ENCODE results near the gene XRCC3. TPM values are rescaled to one million over a fixed set of nuclear protein-coding genes. Genes with fewer than 3 reads are reported as not detected.

The XRCC3 gene
- total and polyA plus RNA-seq, 2 experiments from 2014 or later, result 20.4 to 72.9 TPM

DNA sequence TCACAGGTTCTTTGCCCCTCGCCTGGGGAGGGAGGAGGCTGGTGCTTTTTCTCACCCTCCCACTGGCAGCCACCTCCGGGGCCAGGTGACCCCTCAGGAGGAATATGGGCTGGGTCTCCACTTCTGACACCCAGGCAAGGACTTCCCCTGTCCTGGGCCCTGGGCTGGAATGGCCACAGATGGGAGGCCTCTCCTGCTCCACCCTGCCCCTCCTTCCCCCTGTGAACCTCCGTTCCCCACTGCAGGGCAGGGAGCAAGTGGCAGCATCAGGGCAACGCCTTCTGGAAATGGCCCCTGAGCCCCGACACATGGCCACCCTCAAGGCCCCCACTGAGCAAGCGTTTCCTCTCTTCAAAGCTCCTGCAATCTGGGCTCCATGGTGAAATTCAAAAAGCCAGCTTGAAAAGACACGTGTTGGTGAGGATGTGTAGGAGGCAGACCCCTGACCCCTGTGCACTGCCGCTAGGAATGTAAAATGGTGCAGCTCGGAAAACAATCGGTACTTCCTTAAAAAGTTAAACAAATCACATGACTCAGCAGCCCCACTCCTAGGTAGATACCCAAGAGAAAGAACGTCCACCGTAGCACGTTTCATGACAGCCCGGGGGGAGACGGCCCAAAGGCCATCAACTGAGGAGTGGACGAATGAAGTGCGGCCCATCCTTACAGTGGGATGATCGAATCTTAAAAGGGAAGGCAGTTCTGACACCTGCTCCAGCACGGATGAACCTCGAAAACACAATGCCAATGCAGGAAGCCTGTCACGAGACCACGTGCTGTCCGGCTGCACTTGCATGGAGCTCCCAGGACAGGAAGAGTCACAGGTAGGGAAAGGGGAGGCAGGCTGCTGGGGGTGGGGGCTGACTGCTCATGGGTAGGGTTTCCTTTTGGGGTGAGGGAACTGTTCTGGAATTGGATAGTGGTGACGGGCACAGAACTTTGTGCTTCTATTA is 11.5 kb downstream of the XRCC3 start:
- Histone ChIP-seq H4K20me1 (replicated peaks; ENCODE audit: insufficient read depth) (peaks cover 8% of the 10 kb centered on the region), H3K9me2 (ENCODE audit: insufficient read depth) (no peaks in the 10 kb centered on the region), H3K79me2 (replicated peaks; ENCODE audit: insufficient read depth) (no peaks in the 10 kb centered on the region), H3K36me3 (ENCODE audit: insufficient read depth) (peaks cover 5% of the 10 kb centered on the region; the same call in 1 of the 2 replicates), H3F3A (replicated peaks; ENCODE audit: low read depth) (peaks cover 8% of the 10 kb centered on the region; the same call in 1 of the 2 replicates), H3K4me2 (no peak overlapping the region), H3K27ac (ENCODE audit: low read depth) (no peak overlapping the region), H2AFZ (no peak overlapping the region), H3K4me1 (ENCODE audit: insufficient read depth) (no peaks in the 10 kb centered on the region), H3K27me3 (ENCODE audit: insufficient read depth) (no peaks in the 10 kb centered on the region), H3K4me3 (no peak overlapping the region)
- DNase-seq (ENCODE audit: low spot score) (no peak), ATAC-seq (no peak)
- no peaks in the 10 kb centered on the region; the same call in 2 of the 3 replicates for H3K9me3 Mint-ChIP-seq
- peaks cover 9% of the 10 kb centered on the region for H3K4me1 Mint-ChIP-seq
- H3K4me3 Mint-ChIP-seq, result no peak overlapping the region
- peaks cover 28% of the 10 kb centered on the region for H3K27me3 Mint-ChIP-seq (ENCODE audit: insufficient read depth, low read depth, poor library complexity)
- peak overlapping the region; percentile 78 for H3K27ac Mint-ChIP-seq
- H3K36me3 Mint-ChIP-seq (ENCODE audit: low read depth), result peaks cover 50% of the 10 kb centered on the region
- TF ChIP-seq CTCF (conservative IDR thresholded peaks at IDR 0.05; ENCODE audit: low read depth in 2 of 2) (no peak), CREB1 (CRISPR knock-in tag; IDR thresholded peaks at IDR 0.05; ENCODE audit: low read depth) (no peak), EZH2phosphoT487 (IDR thresholded peaks at IDR 0.05; ENCODE audit: unreplicated experiment) (no peak), NANOG (IDR thresholded peaks at IDR 0.05; ENCODE audit: borderline replicate concordance) (no peak), ZNF114 (CRISPR knock-in tag; IDR thresholded peaks at IDR 0.05) (no peak), REST (IDR thresholded peaks at IDR 0.05; ENCODE audit: unreplicated experiment) (no peak), EZH2 (IDR thresholded peaks at IDR 0.05; ENCODE audit: low read depth, unreplicated experiment) (no peak), JUNB (IDR thresholded peaks at IDR 0.05; ENCODE audit: unreplicated experiment) (no peak), STAT1 (IDR thresholded peaks at IDR 0.05; ENCODE audit: unreplicated experiment) (no peak), ZNF331 (CRISPR knock-in tag; IDR thresholded peaks at IDR 0.05; ENCODE audit: low read depth) (no peak), POLR2AphosphoS5 (IDR thresholded peaks at IDR 0.05; ENCODE audit: low read depth) (no peak; the same call in none of the 2 replicates)
- TF ChIP-seq, protein P1, sequence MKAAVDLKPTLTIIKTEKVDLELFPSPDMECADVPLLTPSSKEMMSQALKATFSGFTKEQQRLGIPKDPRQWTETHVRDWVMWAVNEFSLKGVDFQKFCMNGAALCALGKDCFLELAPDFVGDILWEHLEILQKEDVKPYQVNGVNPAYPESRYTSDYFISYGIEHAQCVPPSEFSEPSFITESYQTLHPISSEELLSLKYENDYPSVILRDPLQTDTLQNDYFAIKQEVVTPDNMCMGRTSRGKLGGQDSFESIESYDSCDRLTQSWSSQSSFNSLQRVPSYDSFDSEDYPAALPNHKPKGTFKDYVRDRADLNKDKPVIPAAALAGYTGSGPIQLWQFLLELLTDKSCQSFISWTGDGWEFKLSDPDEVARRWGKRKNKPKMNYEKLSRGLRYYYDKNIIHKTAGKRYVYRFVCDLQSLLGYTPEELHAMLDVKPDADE (IDR thresholded peaks at IDR 0.05), result no peak
- TF ChIP-seq, protein P2, sequence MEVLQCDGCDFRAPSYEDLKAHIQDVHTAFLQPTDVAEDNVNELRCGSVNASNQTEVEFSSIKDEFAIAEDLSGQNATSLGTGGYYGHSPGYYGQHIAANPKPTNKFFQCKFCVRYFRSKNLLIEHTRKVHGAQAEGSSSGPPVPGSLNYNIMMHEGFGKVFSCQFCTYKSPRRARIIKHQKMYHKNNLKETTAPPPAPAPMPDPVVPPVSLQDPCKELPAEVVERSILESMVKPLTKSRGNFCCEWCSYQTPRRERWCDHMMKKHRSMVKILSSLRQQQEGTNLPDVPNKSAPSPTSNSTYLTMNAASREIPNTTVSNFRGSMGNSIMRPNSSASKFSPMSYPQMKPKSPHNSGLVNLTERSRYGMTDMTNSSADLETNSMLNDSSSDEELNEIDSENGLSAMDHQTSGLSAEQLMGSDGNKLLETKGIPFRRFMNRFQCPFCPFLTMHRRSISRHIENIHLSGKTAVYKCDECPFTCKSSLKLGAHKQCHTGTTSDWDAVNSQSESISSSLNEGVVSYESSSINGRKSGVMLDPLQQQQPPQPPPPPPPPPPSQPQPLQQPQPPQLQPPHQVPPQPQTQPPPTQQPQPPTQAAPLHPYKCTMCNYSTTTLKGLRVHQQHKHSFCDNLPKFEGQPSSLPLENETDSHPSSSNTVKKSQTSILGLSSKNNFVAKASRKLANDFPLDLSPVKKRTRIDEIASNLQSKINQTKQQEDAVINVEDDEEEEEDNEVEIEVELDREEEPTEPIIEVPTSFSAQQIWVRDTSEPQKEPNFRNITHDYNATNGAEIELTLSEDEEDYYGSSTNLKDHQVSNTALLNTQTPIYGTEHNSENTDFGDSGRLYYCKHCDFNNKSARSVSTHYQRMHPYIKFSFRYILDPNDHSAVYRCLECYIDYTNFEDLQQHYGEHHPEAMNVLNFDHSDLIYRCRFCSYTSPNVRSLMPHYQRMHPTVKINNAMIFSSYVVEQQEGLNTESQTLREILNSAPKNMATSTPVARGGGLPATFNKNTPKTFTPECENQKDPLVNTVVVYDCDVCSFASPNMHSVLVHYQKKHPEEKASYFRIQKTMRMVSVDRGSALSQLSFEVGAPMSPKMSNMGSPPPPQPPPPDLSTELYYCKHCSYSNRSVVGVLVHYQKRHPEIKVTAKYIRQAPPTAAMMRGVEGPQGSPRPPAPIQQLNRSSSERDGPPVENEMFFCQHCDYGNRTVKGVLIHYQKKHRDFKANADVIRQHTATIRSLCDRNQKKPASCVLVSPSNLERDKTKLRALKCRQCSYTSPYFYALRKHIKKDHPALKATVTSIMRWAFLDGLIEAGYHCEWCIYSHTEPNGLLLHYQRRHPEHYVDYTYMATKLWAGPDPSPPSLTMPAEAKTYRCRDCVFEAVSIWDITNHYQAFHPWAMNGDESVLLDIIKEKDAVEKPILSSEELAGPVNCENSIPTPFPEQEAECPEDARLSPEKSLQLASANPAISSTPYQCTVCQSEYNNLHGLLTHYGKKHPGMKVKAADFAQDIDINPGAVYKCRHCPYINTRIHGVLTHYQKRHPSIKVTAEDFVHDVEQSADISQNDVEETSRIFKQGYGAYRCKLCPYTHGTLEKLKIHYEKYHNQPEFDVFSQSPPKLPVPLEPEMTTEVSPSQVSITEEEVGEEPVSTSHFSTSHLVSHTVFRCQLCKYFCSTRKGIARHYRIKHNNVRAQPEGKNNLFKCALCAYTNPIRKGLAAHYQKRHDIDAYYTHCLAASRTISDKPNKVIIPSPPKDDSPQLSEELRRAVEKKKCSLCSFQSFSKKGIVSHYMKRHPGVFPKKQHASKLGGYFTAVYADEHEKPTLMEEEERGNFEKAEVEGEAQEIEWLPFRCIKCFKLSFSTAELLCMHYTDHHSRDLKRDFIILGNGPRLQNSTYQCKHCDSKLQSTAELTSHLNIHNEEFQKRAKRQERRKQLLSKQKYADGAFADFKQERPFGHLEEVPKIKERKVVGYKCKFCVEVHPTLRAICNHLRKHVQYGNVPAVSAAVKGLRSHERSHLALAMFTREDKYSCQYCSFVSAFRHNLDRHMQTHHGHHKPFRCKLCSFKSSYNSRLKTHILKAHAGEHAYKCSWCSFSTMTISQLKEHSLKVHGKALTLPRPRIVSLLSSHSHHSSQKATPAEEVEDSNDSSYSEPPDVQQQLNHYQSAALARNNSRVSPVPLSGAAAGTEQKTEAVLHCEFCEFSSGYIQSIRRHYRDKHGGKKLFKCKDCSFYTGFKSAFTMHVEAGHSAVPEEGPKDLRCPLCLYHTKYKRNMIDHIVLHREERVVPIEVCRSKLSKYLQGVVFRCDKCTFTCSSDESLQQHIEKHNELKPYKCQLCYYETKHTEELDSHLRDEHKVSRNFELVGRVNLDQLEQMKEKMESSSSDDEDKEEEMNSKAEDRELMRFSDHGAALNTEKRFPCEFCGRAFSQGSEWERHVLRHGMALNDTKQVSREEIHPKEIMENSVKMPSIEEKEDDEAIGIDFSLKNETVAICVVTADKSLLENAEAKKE (CRISPR knock-in tag; IDR thresholded peaks at IDR 0.05), result no peak

Data from GM23338 (cell line).